H9 (cell line): ENCODE measurements around the gene RAB30. TPM values are rescaled to one million over a fixed set of nuclear protein-coding genes. Genes with fewer than 3 reads are reported as not detected.

Source experiments
- DNase-seq: peaks from one replicate; pipeline ENCODE4 v3.0.0-alpha.2; 2017
- H2AFZ ChIP-seq: one replicate; pipeline ENCODE4 v1.6.1; 2013; ENCODE audit warnings: mild to moderate bottlenecking, low read length, control low read depth, moderate library complexity
- H2AK5ac ChIP-seq: 2 replicates; pipeline ENCODE4 v1.6.1; 2013; ENCODE audit warnings: low read length, control low read depth, mixed read lengths; ENCODE audit not compliant: insufficient read length
- H2BK120ac ChIP-seq: one replicate; pipeline ENCODE4 v1.6.1; 2013; ENCODE audit warnings: low read depth, mild to moderate bottlenecking, low read length, control low read depth, inconsistent platforms; ENCODE audit not compliant: poor library complexity, severe bottlenecking
- H2BK12ac ChIP-seq: 2 replicates; pipeline ENCODE4 v1.6.1; 2013; ENCODE audit warnings: low read length, control low read depth, mixed read lengths, low read depth; ENCODE audit not compliant: insufficient read length
- H2BK15ac ChIP-seq: 2 replicates; pipeline ENCODE4 v1.6.1; 2013; ENCODE audit warnings: low read depth, low read length, control low read depth
- H2BK20ac ChIP-seq: one replicate; pipeline ENCODE4 v1.6.1; 2013; ENCODE audit warnings: low read depth, mild to moderate bottlenecking, low read length, control low read depth, inconsistent platforms; ENCODE audit not compliant: poor library complexity, severe bottlenecking
- H2BK5ac ChIP-seq: 2 replicates; pipeline ENCODE4 v1.6.1; 2013; ENCODE audit warnings: low read length, control low read depth, mixed read lengths; ENCODE audit not compliant: insufficient read length
- H3K14ac ChIP-seq: 2 replicates; pipeline ENCODE4 v1.6.1; 2013; ENCODE audit warnings: low read length, control low read depth; ENCODE audit not compliant: insufficient read depth
- H3K18ac ChIP-seq: 2 replicates; pipeline ENCODE4 v1.6.1; 2013; ENCODE audit warnings: low read depth, mild to moderate bottlenecking, mixed read lengths, low read length, control low read depth; ENCODE audit not compliant: insufficient read length
- H3K23ac ChIP-seq: 2 replicates; pipeline ENCODE4 v1.6.1; 2013; ENCODE audit warnings: low read length, control low read depth, mixed read lengths, low read depth; ENCODE audit not compliant: insufficient read length
- H3K23me2 ChIP-seq: 2 replicates; pipeline ENCODE4 v1.6.1; 2013; ENCODE audit warnings: low read depth, mild to moderate bottlenecking, mixed read lengths, low read length, control low read depth; ENCODE audit not compliant: insufficient read length, poor library complexity, severe bottlenecking
- H3K27ac ChIP-seq: 2 replicates; pipeline ENCODE4 v1.5.1; 2013; ENCODE audit warnings: low read length, control low read depth, mixed read lengths, low read depth; ENCODE audit not compliant: insufficient read length
- H3K27me3 ChIP-seq: 2 replicates; pipeline ENCODE4 v1.6.1; 2013; ENCODE audit warnings: low read length, control low read depth, inconsistent platforms; ENCODE audit not compliant: insufficient read depth
- H3K4ac ChIP-seq: 2 replicates; pipeline ENCODE4 v1.6.1; 2013; ENCODE audit warnings: low read depth, mild to moderate bottlenecking, control low read depth, inconsistent platforms, low read length, moderate library complexity
- H3K4me1 ChIP-seq: 2 replicates; pipeline ENCODE4 v1.6.1; 2013; ENCODE audit warnings: low read length, control low read depth, inconsistent platforms; ENCODE audit not compliant: insufficient read depth
- H3K4me2 ChIP-seq: 2 replicates; pipeline ENCODE4 v1.6.1; 2013; ENCODE audit warnings: low read length, control low read depth, mixed read lengths; ENCODE audit not compliant: insufficient read length, insufficient read depth
- H3K56ac ChIP-seq: 2 replicates; pipeline ENCODE4 v1.6.1; 2013; ENCODE audit warnings: low read depth, mild to moderate bottlenecking, mixed read lengths, low read length, control low read depth; ENCODE audit not compliant: insufficient read length
- H3K79me1 ChIP-seq: 2 replicates; pipeline ENCODE4 v1.6.1; 2013; ENCODE audit warnings: low read depth, mild to moderate bottlenecking, moderate library complexity, low read length, control low read depth, inconsistent platforms; ENCODE audit not compliant: insufficient read depth, poor library complexity, severe bottlenecking
- H3K79me2 ChIP-seq: 2 replicates; pipeline ENCODE4 v1.6.1; 2013; ENCODE audit warnings: low read length, control low read depth, inconsistent platforms; ENCODE audit not compliant: insufficient read depth
- H3K9ac ChIP-seq: 2 replicates; pipeline ENCODE4 v1.6.1; 2013; ENCODE audit warnings: low read length, control low read depth, mixed read lengths; ENCODE audit not compliant: insufficient read length; ENCODE audit errors: extremely low read depth
- H3K9me3 ChIP-seq: one replicate; pipeline ENCODE4 v1.6.1; 2013; ENCODE audit warnings: low read depth, low read length, inconsistent platforms; ENCODE audit not compliant: control insufficient read depth
- H3T11ph ChIP-seq: one replicate; pipeline ENCODE4 v1.6.1; 2013; ENCODE audit warnings: mild to moderate bottlenecking, low read length, control low read depth, inconsistent platforms
- H4K20me1 ChIP-seq: one replicate; pipeline ENCODE4 v1.6.1; 2013; ENCODE audit not compliant: control insufficient read depth, insufficient read length, insufficient read depth
- H4K5ac ChIP-seq: 2 replicates; pipeline ENCODE4 v1.6.1; 2013; ENCODE audit warnings: low read depth, mild to moderate bottlenecking, mixed read lengths, low read length, control low read depth; ENCODE audit not compliant: insufficient read length
- H4K8ac ChIP-seq: replicated peaks from 2 replicates; pipeline ENCODE4 v1.6.1; 2013; ENCODE audit warnings: low read length, control low read depth, mixed read lengths, low read depth; ENCODE audit not compliant: insufficient read length
- H4K91ac ChIP-seq: 2 replicates; pipeline ENCODE4 v1.6.1; 2013; ENCODE audit warnings: low read depth, mild to moderate bottlenecking, moderate library complexity, mixed read lengths, low read length, control low read depth; ENCODE audit not compliant: insufficient read length
- H3K27ac Mint-ChIP-seq, 3 experiments: 2 replicates in 2 of 3; 3 replicates in 1 of 3; pipeline ENCODE4 v1.8.0; 2020 to 2021; ENCODE audit warnings: mixed read lengths in 3 of 3, mild to moderate bottlenecking in 1 of 3, moderate library complexity in 1 of 3
- H3K27me3 Mint-ChIP-seq: 2 replicates; pipeline ENCODE4 v1.8.0; 2021; ENCODE audit warnings: low read depth, mild to moderate bottlenecking, moderate library complexity, mixed read lengths
- H3K36me3 Mint-ChIP-seq, 3 experiments: 2 replicates in 2 of 3; 3 replicates in 1 of 3; pipeline ENCODE4 v1.8.0; 2020 to 2021; ENCODE audit warnings: low read depth in 3 of 3, mixed read lengths in 3 of 3; ENCODE audit not compliant: insufficient read depth in 1 of 3
- H3K4me1 Mint-ChIP-seq, 2 experiments: 2 replicates each; pipeline ENCODE4 v1.8.0; 2020; ENCODE audit warnings: mixed read lengths in 2 of 2
- H3K4me3 Mint-ChIP-seq, 2 experiments: 2 replicates in 1 of 2; 3 replicates in 1 of 2; pipeline ENCODE4 v1.8.0; 2020 to 2021; ENCODE audit warnings: mild to moderate bottlenecking in 2 of 2, mixed read lengths in 2 of 2, moderate library complexity in 1 of 2
- H3K9me3 Mint-ChIP-seq, 2 experiments: 2 replicates in 1 of 2; 3 replicates in 1 of 2; pipeline ENCODE4 v1.8.0; 2020; ENCODE audit warnings: mild to moderate bottlenecking in 2 of 2, mixed read lengths in 2 of 2, moderate library complexity in 1 of 2
- WGBS: extraction: QIAGEN DNeasy Blood & Tissue Kit; methylation state at CpG from one replicate; pipeline ENCODE4 v1.1.7; 2013; ENCODE audit warnings: missing lambda C conversion rate, low lambda C conversion rate, mixed read lengths; ENCODE audit not compliant: insufficient read length; ENCODE audit errors: extremely low coverage; 5-methylcytosine and 5-hydroxymethylcytosine counted together
- total RNA-seq: library from RNA; stranded (reverse); gene quantifications from 2 replicates; pipeline ENCODE4 v1.2.1, GENCODE V29; 2021
- TF ChIP-seq, protein P1 (sequence below): fragments of 200-600 bp; sonication (generic); conservative IDR thresholded peaks from 3 replicates; pipeline ENCODE4 v1.8.0; 2021; ENCODE audit warnings: antibody characterized with exemption, mild to moderate bottlenecking

Gene RAB30
- total RNA-seq, 1 experiment from 2014 or later = 4.8 TPM

- Histone ChIP-seq H3T11ph (no peak overlapping the region), H3K79me1 (no peaks in the 10 kb centered on the region), H3K14ac (no peak overlapping the region), H3K4me2 (no peak overlapping the region), H4K8ac (no peak overlapping the region), H4K20me1 (no peaks in the 10 kb centered on the region), H3K9ac (no peak overlapping the region), H2BK15ac (no peak overlapping the region), H2BK120ac (no peak overlapping the region), H3K23me2 (no peaks in the 10 kb centered on the region), H2BK20ac (no peak overlapping the region), H3K4me1 (no peaks in the 10 kb centered on the region; the same call in 1 of the 2 replicates), H4K5ac (no peak overlapping the region), H3K4ac (no peak overlapping the region), H2BK5ac (no peak overlapping the region), H2AK5ac (no peak overlapping the region), H3K56ac (no peak overlapping the region), H4K91ac (no peak overlapping the region), H3K79me2 (no peaks in the 10 kb centered on the region; the same call in 1 of the 2 replicates), H2BK12ac (no peak overlapping the region), H3K9me3 (no peaks in the 10 kb centered on the region), H3K27ac (no peak overlapping the region), H2AFZ (no peak overlapping the region), H3K23ac (no peak overlapping the region), H3K27me3 (no peaks in the 10 kb centered on the region), H3K18ac (no peak overlapping the region)
- H3K27me3 Mint-ChIP-seq = no peaks in the 10 kb centered on the region
- no peaks in the 10 kb centered on the region for H3K9me3 Mint-ChIP-seq
- TF ChIP-seq, protein P1, sequence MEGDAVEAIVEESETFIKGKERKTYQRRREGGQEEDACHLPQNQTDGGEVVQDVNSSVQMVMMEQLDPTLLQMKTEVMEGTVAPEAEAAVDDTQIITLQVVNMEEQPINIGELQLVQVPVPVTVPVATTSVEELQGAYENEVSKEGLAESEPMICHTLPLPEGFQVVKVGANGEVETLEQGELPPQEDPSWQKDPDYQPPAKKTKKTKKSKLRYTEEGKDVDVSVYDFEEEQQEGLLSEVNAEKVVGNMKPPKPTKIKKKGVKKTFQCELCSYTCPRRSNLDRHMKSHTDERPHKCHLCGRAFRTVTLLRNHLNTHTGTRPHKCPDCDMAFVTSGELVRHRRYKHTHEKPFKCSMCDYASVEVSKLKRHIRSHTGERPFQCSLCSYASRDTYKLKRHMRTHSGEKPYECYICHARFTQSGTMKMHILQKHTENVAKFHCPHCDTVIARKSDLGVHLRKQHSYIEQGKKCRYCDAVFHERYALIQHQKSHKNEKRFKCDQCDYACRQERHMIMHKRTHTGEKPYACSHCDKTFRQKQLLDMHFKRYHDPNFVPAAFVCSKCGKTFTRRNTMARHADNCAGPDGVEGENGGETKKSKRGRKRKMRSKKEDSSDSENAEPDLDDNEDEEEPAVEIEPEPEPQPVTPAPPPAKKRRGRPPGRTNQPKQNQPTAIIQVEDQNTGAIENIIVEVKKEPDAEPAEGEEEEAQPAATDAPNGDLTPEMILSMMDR = no peak
- H3K36me3 Mint-ChIP-seq = no peaks in the 10 kb centered on the region
- DNase-seq = no peak
- no CpG with 5 or more reads among the region's 4 CpGs for WGBS
- no peak overlapping the region for H3K4me3 Mint-ChIP-seq
- H3K27ac Mint-ChIP-seq = no peak overlapping the region; a peak in 2 of 7 replicates
- H3K4me1 Mint-ChIP-seq = peaks cover 2 to 6% of the 10 kb centered on the region in 2 experiments
Observed at GRCh38 chr11:83039566-83039965, 32.1 kb downstream of the RAB30 start.
